Measurements from ENCODE around the gene CORO1C. TPM values are rescaled to one million over a fixed set of nuclear protein-coding genes. Genes with fewer than 3 reads are reported as not detected.
"Not testable (repeated sequence)": the region's sequence is repeated elsewhere in the genome, so short reads cannot be mapped to it uniquely, and the experiment has no call there.

The CORO1C gene
- total RNA-seq, 2 experiments from 2014 or later, result 38.5 to 41.3 TPM

DNA sequence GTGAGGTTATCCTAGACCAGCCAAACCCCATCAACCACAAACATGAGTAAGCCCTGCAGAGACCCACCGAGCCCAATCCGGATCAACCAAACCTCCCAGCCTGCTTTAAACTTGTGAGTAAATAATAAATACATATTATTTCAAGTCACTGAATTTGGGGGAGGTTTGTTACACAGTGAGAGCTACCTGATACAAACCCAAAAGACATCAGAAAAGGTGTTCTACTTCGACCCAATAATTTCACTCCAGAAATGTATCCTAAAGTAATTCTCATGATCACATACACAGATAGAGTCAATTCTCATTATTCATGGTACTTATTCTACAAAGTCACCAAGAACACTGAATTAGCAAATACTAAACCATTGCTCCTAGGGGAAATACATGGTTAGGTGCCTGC lies 16.2 kb upstream of the CORO1C start:
- H3K4me3 Mint-ChIP-seq, result no peak overlapping the region
- H3K27me3 Mint-ChIP-seq, result peaks cover 5% of the 10 kb centered on the region
- ChIA-PET CTCF (interaction anchor here (0.5 to 1.2 kb wide), 3 partner anchors 15 to 391 kb away, joined by 3 read pairs; no protein-coding TSS in a partner anchor), POLR2A (no interaction called here)
- H3K27ac Mint-ChIP-seq, result no peak overlapping the region
- no peak for DNase-seq
- H3K36me3 Mint-ChIP-seq (ENCODE audit: low read depth), result no peaks in the 10 kb centered on the region
- no peaks in the 10 kb centered on the region for H3K4me1 Mint-ChIP-seq
- no peaks in the 10 kb centered on the region for H3K9me3 Mint-ChIP-seq

DNA sequence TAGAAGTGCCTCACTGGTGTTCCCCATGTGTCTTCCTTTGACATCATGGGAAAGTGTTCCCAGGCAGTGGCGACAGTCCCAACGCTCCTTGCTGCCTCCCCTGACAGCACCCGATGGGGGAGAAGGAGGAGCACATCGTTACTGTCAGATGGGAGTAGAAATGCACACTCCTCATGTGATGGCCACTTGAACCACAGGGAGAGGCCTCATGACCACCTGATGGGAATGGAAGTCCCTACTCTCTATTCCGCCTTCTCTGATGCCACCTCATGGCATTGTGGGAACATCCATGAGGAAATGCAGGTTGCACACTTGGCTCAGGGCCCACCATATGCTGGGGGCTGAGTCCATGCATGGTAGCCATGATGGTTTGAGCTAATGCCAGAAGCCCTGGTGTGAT lies 14.3 kb upstream of the CORO1C start:
- H3K4me1 Mint-ChIP-seq, result no peaks in the 10 kb centered on the region
- no peak overlapping the region for H3K4me3 Mint-ChIP-seq
- no peaks in the 10 kb centered on the region for H3K36me3 Mint-ChIP-seq (ENCODE audit: low read depth)
- ChIA-PET POLR2A (no interaction called here), CTCF (no interaction called here)
- no peak for DNase-seq
- no peaks in the 10 kb centered on the region for H3K9me3 Mint-ChIP-seq
- H3K27me3 Mint-ChIP-seq, result peaks cover 7% of the 10 kb centered on the region
- no peak overlapping the region for H3K27ac Mint-ChIP-seq

DNA sequence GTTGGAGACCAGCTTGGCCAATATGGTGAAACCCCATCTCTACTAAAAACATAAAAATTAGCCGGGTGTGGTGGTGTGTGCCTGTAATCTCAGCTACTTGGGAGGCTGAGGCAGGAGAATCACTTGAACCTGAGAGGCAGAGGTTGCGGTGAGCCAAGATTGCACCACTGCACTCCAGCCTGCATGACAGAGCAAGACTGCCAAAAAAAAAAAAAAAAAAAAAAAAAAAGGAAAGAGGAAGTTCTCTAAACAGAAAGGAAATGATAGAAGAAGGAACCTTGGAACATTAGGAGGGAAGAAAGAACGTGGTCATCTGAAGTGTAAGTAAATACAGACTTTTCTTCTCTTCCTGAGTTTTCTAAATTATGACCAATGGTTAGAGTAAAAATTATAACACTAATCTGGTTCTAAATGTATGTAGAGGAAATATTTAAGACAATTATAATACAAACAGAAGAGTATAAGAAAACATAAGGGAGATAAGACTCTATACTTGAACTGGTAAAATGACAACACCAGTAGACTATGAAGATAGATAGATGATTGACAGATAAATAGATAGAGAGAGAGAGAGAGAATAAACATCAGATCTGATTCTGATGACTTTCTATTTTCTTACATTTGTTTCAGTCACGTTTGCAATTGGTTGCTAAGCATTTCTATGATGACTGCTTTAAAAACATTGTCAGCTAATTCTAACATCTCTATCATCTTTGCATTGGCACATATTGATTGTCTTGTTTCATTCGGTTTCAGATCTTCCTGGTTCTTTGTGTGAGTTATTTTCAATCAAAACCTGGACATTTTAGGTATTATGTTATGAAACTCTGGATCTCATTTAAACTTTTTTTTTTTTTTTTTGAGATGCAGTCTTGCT lies 12.9 kb upstream of the CORO1C start:
- ChIA-PET POLR2A (no interaction called here), CTCF (interaction anchor here (1.2 to 1.4 kb wide), 3 partner anchors 10 to 126 kb away, joined by 3 read pairs; partner anchors contain the start of gene CORO1C)
- no peak for DNase-seq
- no peak overlapping the region for H3K27ac Mint-ChIP-seq
- H3K9me3 Mint-ChIP-seq, result no peaks in the 10 kb centered on the region
- H3K4me1 Mint-ChIP-seq, result no peaks in the 10 kb centered on the region
- H3K36me3 Mint-ChIP-seq (ENCODE audit: low read depth), result no peaks in the 10 kb centered on the region
- peaks cover 7% of the 10 kb centered on the region for H3K27me3 Mint-ChIP-seq
- no peak overlapping the region for H3K4me3 Mint-ChIP-seq

DNA sequence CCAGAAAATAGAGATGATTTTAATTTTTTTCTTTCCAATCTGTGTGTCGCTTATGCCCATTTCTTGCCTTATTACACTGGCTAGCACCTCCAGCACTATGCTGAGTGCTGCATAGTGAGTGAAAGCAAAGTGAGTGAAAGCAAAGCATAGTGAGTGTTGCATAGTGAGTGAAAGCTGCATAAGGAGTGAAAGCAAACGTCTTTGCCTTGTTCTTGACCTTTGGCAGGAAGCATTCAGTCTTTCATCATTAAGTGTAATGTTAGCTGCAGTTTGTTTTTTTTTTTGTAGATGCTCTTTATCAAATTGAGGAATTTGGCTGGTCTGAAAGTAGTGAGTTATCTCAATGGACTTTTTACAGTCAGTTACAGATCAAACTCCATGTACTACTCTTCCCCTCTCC lies 6.9 kb upstream of the CORO1C start:
- CTCF ChIA-PET, result interaction anchor here (0.6 kb wide), 1 partner anchor 39 kb away, joined by 3 read pairs; no protein-coding TSS in a partner anchor
- no peaks in the 10 kb centered on the region for H3K36me3 Mint-ChIP-seq (ENCODE audit: low read depth)
- no peak overlapping the region for H3K4me3 Mint-ChIP-seq
- H3K9me3 Mint-ChIP-seq, result no peaks in the 10 kb centered on the region
- H3K27ac Mint-ChIP-seq, result no peak overlapping the region
- peaks cover 14% of the 10 kb centered on the region for H3K4me1 Mint-ChIP-seq
- DNase-seq, result no peak
- POLR2A ChIA-PET, result no interaction called here
- H3K27me3 Mint-ChIP-seq, result peaks cover 6% of the 10 kb centered on the region

DNA sequence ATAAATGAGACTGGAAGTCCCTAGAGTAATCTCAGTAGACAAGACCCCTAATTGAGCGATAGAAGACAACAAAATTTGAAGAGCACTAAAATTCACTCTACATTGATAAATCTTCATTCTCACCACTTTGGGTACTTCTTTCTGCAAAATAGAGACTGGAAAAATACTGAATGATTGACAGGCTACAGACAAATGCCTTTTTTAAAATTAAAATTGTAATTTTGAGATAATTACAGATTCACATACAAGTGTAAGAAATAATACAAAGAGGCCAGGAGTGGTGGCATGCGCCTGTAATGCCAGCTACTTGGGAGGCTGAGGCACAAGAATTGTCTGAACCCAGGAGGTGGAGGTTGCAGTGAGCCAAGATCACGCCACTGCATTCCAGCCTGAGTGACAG lies 4.5 kb upstream of the CORO1C start:
- ChIA-PET CTCF (interaction anchor here (1.1 to 2.8 kb wide), 2 partner anchors 69 to 71 kb away, joined by 3 to 11 read pairs; no protein-coding TSS in a partner anchor), POLR2A (no interaction called here)

DNA sequence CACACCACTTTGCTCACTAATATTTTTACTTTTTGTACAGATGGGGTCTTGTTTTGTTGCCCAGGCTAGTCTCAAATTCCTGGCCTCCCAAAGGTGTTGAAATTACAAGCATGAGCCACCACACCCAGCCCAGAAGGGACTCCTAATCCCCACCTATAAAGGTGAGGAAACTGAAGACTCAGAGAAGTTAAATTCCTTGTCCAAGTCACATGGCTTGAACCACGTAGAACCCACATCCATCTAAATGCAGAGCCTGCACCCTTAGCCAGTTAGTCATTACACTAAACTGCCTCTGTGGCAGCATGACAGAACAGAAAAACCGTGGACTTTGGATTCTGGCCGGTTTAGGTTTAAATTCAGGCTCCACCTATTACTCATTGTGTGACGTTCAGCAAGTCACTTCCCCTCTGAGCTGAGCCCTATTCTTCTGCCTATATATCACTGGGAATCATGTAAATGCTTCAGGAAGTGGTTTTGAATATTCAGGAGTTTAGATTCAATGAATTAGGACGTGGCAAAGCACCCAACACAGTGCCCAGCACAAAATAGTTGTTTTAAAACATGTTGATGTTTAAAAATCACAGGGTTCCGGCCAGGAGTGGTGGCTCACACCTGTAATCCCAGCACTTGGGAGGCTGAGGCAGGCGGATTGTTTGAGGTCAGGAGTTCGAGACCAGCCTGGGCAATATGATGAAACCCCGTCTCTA lies 3.0 kb upstream of the CORO1C start:
- Mint-ChIP-seq H3K27ac (peak overlapping the region; percentile 42), H3K4me3 (no peak overlapping the region), H3K4me1 (peaks cover 37% of the 10 kb centered on the region), H3K27me3 (no peaks in the 10 kb centered on the region), H3K36me3 (ENCODE audit: low read depth) (no peaks in the 10 kb centered on the region), H3K9me3 (no peaks in the 10 kb centered on the region)
- peak; percentile 10 for DNase-seq
- POLR2A ChIA-PET, result interaction anchor here (0.5 kb wide), 1 partner anchor 172 kb away, joined by 4 read pairs; no protein-coding TSS in a partner anchor
- CTCF ChIA-PET, result interaction anchor here (0.6 to 2.8 kb wide), 2 partner anchors 70 to 84 kb away, joined by 3 to 11 read pairs; no protein-coding TSS in a partner anchor

More for the DNA sequence above, 4.5 kb upstream of the CORO1C start:
- H3K36me3 Mint-ChIP-seq (ENCODE audit: low read depth), result no peaks in the 10 kb centered on the region
- H3K27ac Mint-ChIP-seq, result no peak overlapping the region
- H3K4me3 Mint-ChIP-seq, result no peak overlapping the region
- no peaks in the 10 kb centered on the region for H3K27me3 Mint-ChIP-seq
- no peaks in the 10 kb centered on the region for H3K9me3 Mint-ChIP-seq
- DNase-seq, result no peak
- H3K4me1 Mint-ChIP-seq, result peaks cover 25% of the 10 kb centered on the region

DNA sequence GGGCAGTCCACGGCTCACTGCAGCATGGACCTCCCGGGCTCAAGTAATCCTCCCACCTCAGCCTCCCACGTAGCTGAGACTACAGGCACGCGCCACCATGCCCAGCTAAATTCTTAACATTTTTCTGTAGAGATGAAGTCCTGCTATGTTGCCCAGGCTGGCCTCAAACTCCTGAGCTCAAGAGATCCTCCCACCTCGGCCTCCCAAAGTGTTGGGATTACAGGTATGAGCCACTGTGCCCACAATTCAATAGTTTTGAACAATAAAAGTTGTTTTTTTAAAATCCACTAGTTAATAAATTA lies 1.9 kb upstream of the CORO1C start:
- H3K4me3 Mint-ChIP-seq; H3K27me3 Mint-ChIP-seq; DNase-seq; H3K36me3 Mint-ChIP-seq (ENCODE audit: low read depth); POLR2A ChIA-PET; H3K27ac Mint-ChIP-seq; H3K9me3 Mint-ChIP-seq: not testable (repeated sequence)
- CTCF ChIA-PET, result interaction anchor here (0.7 to 2.8 kb wide), 4 partner anchors 15 to 139 kb away, joined by 3 to 11 read pairs (median 4); no protein-coding TSS in a partner anchor
- peaks cover 46% of the 10 kb centered on the region for H3K4me1 Mint-ChIP-seq

DNA sequence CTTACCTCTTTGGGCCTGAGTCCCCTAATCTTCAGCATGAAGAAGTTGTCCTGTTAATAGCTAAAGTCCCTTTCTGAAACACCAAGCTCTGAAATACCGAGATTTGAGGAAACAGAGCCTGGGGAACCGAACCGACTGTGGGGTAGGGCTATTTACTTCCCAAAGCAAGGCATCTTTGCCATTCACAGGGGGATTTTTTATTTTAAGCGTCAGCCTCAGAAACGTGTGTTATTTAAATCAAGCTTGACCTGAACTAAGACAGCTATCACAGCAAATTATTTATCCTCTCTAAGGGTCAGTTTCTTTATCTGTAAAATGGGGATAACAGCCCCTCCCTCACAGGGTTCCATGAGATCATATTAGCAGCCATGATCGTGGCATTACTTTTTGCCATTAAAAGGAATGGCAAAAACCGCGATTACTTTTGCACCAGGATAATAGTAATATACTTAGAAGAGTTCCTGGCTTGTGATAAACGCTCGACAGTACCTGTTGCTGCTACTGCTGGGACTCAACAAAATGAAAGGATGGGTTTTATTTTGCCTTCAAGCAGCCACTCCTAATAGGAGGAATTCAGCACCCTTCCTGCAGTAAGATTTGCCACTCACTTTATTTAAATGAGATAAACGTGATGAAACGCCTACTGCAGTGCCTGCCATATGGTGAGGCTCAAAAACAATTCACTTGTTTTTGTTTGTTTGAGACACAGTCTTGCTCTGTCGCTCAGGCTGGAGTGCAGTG lies 1.3 kb upstream of the CORO1C start:
- Mint-ChIP-seq H3K9me3 (no peaks in the 10 kb centered on the region), H3K27ac (no peak overlapping the region), H3K27me3 (peaks cover 4% of the 10 kb centered on the region), H3K4me3 (peak overlapping the region; percentile 88), H3K36me3 (ENCODE audit: low read depth) (no peaks in the 10 kb centered on the region), H3K4me1 (peaks cover 43% of the 10 kb centered on the region)
- ChIA-PET POLR2A (no interaction called here), CTCF (interaction anchor here (1.0 to 2.8 kb wide), 3 partner anchors 15 to 68 kb away, joined by 3 to 11 read pairs (median 3); no protein-coding TSS in a partner anchor)
- no peak for DNase-seq

DNA sequence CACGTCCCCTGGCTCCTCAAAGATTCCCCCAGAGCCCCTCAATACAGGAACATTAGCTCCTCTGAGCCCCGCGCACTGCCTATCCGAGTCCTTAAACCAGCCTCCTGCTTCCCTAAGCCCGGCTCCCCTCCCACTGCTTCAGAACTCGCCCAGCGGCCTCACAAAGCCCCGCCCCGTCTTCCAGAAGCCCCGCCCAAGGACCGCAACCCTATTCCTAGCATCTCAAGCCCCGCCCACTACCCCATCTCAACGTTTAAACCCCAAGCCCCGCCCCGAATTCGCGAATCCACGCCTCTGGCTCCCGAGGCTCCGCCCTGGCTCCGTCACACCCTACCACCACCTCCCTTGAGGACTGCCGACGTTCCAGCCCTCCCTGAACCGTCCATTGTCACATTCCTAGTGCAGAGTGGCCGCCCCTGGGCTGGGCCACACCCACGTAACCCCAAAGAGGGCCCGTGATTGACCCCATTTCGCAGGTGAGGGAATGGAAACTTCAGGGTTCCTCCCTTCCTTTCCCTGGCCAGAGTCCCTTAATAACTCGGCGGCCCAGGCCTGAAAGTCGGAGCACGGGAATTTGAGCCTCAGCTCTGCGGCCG lies 646 bp upstream of the CORO1C start:
- Mint-ChIP-seq H3K4me1 (peaks cover 43% of the 10 kb centered on the region), H3K9me3 (no peaks in the 10 kb centered on the region)

DNA sequence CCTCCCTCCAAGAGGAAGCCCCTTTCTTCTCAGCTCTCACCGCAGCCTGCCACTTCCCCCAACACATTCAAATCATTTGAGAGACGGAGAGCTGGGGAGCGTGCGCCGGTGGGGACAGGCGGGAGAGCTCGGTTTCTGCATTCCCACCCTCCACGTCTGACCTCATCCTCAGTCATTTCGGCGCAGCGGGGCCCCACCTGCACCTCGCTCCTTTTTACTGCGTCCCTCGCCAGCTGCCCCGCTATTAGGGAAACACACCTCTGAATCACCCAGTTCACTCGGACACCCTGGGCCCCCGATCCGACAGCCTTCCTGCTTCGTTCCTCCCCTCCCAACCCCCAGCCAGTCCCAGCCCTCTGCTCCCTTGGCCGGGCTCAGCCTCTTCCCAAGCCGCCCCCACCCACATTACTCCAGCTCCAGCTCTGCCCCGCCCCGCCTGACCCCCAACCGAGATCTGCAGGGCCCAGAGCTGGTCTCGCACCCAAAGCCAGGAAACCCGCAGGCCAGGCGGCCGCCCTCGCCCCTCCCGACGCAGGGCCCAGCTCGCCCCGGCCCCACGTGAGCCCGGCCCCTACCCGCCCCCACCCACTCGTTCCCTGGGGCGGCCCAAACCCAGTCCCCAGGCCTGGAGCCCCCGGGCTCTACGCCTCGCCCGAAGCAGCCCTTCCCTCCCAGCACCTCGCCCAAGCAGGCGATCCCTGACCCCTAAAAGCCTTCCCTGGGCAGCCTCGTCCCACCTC lies 783 bp downstream of the CORO1C start:
- H3K27ac Mint-ChIP-seq, result peak overlapping the region; percentile 86
- H3K4me1 Mint-ChIP-seq, result peaks cover 43% of the 10 kb centered on the region
- H3K36me3 Mint-ChIP-seq (ENCODE audit: low read depth), result no peaks in the 10 kb centered on the region
- POLR2A ChIA-PET, result interaction anchor here (0.6 kb wide), 1 partner anchor 101 kb away, joined by 3 read pairs; no protein-coding TSS in a partner anchor
- peak overlapping the region; percentile 82 for H3K4me3 Mint-ChIP-seq
- no peaks in the 10 kb centered on the region for H3K9me3 Mint-ChIP-seq
- peak; percentile 21 for DNase-seq
- H3K27me3 Mint-ChIP-seq, result peaks cover 4% of the 10 kb centered on the region
- CTCF ChIA-PET, result interaction anchor here (0.6 to 1.1 kb wide), 4 partner anchors 18 to 165 kb away, joined by 3 to 7 read pairs (median 4); no protein-coding TSS in a partner anchor

More for the DNA sequence above, 646 bp upstream of the CORO1C start:
- peak overlapping the region; percentile 94 for H3K27ac Mint-ChIP-seq
- ChIA-PET CTCF (interaction anchor here (1.0 kb wide), 2 partner anchors 11 to 41 kb away, joined by 3 read pairs; no protein-coding TSS in a partner anchor), POLR2A (no interaction called here)
- DNase-seq, result peak; percentile 97
- H3K4me3 Mint-ChIP-seq, result peak overlapping the region; percentile 88
- H3K27me3 Mint-ChIP-seq, result peaks cover 4% of the 10 kb centered on the region
- no peaks in the 10 kb centered on the region for H3K36me3 Mint-ChIP-seq (ENCODE audit: low read depth)

DNA sequence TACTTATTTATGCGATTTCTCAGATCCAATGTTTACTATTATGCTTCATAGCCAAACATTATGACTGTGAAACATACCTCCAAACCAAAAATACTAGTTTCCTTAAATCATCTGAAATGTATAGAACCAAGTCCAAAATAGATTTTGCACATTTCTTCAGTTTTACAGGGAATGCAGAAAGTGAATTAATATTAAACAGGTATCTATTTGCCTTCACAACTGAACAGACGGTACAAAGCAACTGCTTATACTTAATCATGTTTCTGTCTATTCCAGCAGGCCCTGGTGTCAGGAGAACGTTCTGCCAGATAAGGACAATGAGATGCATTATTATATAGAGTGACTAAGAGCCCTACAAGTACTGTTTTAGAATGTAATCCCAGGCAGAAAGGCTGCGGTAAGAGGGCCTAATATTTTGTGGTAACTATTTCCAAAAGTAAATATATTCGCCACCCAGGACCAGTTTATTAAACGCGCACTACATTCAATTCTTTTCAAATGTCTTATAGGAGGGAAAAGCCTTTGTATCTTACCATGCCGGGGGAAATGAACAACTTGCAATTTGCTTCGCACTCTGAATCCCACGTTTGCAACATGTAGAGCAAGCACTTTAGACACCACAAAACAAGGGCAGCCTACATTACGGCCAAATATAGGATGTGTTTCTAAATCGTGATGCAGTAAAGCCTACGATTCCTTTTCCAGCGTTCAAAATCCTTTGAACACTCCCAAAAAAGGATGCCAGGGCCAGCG lies 1.5 kb downstream of the CORO1C start:
- H3K4me3 Mint-ChIP-seq, result peak overlapping the region; percentile 82
- peak overlapping the region; percentile 76 for H3K27ac Mint-ChIP-seq

More for the DNA sequence above, 1.5 kb downstream of the CORO1C start:
- Mint-ChIP-seq H3K4me1 (peaks cover 46% of the 10 kb centered on the region), H3K9me3 (no peaks in the 10 kb centered on the region), H3K36me3 (ENCODE audit: low read depth) (no peaks in the 10 kb centered on the region), H3K27me3 (peaks cover 4% of the 10 kb centered on the region)
- POLR2A ChIA-PET, result no interaction called here
- no peak for DNase-seq
- CTCF ChIA-PET, result interaction anchor here (0.6 to 1.1 kb wide), 4 partner anchors 17 to 164 kb away, joined by 3 to 7 read pairs (median 4); no protein-coding TSS in a partner anchor

All from activated CD4-positive, alpha-beta T cell treated with anti-CD3 and anti-CD28 coated beads, Interleukin-2, amount 10 ng/mL, durations not matched to agents 7 days and 5 days (primary cell).